Measurements from ENCODE around the gene TNFRSF21.
A peak's percentile ranks its signal among the peaks of the same experiment; 100 is the strongest.

TNFRSF21 gene

DNA sequence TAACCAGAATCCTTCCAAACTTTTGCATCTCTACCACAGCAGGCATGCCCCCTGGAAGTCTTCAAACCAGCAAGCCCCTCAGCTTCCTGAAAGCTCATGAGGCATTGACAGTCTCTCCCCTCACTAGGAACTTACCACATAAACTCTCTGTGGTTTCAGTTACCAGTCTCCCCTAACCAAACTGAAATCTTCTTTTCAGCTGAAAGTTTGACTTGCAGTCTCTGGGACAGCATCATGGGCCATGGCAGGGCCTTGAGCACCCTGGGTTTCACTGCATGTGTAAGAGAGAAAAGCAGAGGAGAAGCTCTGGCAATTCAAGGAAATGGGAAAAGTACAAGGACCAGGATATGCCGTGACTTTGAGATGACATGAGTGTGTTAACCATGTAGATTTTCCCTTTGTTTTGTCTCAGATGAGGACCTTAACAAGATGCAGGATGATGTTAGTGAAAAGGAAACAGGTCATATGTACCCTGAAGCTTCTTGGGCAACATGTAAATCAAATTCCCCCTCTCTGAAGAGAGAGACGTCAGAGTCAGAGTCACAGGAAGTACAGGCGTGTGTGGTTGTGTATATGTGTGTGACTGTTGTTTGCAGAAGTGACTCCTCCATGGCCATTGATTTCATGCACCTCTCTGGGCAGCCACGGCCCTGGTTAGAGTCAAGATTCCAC lies 106.3 kb downstream of the TNFRSF21 start:
- Histone ChIP-seq H4K20me1 (no peaks in the 10 kb centered on the region), H3K27ac (no peak overlapping the region), H3K4me2 (peak overlapping the region; percentile 4 to 54 (median 30); a peak in 20 of 22 replicates), H3K4me1 (peaks cover 0 to 22% (median 18%) of the 10 kb centered on the region in 10 experiments; a peak in 14 of 20 replicates), H3K9ac (no peak overlapping the region), H3K27me3 (no peaks in the 10 kb centered on the region), H3K4me3 (no peak overlapping the region), H3K36me3 (no peaks in the 10 kb centered on the region), H3K9me3 (replicated peaks in 1 of 11) (0 out of 22 replicates have a peak, but pooled peaks cover 0 to 4% (median 0%) of the 10 kb centered on the region in 11 experiments)
- TF ChIP-seq Cebpa-rat (IDR thresholded peaks at IDR 0.05) = no peak

DNA sequence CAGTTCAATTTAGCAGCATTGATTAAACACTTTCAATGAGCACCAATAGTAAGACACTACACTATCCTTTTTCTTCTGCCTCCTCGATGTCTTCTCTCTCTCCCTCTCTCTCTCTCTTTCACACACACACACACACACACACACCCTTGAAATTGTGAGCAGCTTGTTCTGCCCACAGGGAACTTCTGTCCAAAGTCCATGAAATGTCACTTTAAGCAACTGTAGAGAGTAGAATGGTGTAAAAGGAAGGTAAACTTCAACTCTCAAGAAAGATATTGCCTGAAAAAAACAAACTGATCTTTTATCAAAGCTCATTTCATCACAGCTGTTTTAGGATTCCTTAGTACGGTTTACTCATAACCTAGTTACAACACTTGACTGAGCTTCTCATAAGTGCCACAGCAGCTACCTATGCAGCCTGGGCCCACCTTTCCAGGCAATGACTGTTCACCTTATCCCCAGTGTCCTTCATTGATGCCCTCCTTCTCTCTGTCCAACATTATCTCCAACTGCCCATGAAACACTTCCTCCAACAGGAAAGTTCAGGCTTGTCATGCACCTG lies 107.0 kb downstream of the TNFRSF21 start:
- H3K36me3 ChIP-seq = no peaks in the 10 kb centered on the region
- H3K4me2 ChIP-seq = peak overlapping the region in 8 of 11 experiments; percentile 14 to 54 (median 46); a peak in 12 of 22 replicates
- H3K4me1 ChIP-seq = peaks cover 0 to 28% (median 24%) of the 10 kb centered on the region in 10 experiments; a peak in 14 of 20 replicates
- no peaks in the 10 kb centered on the region for H3K27me3 ChIP-seq
- no peaks in the 10 kb centered on the region for H4K20me1 ChIP-seq
- H3K27ac ChIP-seq = no peak overlapping the region
- H3K9ac ChIP-seq = no peak overlapping the region
- H3K4me3 ChIP-seq = no peak overlapping the region
- H3K9me3 ChIP-seq (replicated peaks in 1 of 11) = no peaks in the 10 kb centered on the region
- TF ChIP-seq Cebpa-rat (IDR thresholded peaks at IDR 0.05) = no peak

DNA sequence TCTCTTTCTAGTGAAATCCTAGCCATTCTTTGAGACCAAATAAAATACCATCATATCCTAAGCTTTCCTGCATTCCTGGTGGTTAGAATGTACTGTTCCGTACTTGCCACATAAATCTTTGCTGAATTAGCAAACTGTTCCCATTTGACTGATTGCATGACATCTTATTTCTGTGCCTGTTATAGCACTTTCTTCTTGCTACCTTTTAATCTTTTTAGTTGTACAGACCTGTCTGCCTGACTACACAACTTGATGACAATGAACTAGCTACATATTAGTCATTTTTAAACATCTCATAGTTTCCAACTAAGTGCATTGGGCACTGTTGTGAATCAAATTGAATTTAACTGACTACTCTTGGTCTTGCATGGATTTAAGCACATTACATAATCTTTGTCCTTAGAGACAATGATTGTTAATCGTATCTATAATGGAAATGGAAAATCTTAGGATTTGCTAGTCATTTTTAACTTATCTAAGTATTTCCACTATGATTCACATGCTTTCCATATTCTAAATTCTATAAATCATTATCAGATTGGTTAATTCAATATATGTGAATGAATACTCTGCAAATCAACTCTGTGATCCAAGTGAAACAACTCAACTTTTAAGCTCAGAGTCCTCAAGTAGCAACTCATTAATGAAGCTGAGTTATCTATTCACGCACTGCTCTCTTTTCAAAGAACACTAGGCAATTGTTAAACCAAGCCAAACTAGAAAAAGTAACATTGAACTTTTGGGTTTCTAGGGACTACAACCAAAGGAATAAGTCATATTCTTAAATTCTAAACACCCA lies 109.0 kb downstream of the TNFRSF21 start:
- Histone ChIP-seq H3K9me3 (replicated peaks in 1 of 11) (no peaks in the 10 kb centered on the region), H3K9ac (no peak overlapping the region), H3K36me3 (no peaks in the 10 kb centered on the region), H3K27ac (no peak overlapping the region), H3K4me3 (no peak overlapping the region), H3K27me3 (no peaks in the 10 kb centered on the region), H3K4me2 (no peak overlapping the region), H4K20me1 (no peaks in the 10 kb centered on the region), H3K4me1 (peaks cover 0 to 31% (median 27%) of the 10 kb centered on the region in 10 experiments; a peak in 14 of 20 replicates)
- TF ChIP-seq Cebpa-rat (IDR thresholded peaks at IDR 0.05) = no peak

DNA sequence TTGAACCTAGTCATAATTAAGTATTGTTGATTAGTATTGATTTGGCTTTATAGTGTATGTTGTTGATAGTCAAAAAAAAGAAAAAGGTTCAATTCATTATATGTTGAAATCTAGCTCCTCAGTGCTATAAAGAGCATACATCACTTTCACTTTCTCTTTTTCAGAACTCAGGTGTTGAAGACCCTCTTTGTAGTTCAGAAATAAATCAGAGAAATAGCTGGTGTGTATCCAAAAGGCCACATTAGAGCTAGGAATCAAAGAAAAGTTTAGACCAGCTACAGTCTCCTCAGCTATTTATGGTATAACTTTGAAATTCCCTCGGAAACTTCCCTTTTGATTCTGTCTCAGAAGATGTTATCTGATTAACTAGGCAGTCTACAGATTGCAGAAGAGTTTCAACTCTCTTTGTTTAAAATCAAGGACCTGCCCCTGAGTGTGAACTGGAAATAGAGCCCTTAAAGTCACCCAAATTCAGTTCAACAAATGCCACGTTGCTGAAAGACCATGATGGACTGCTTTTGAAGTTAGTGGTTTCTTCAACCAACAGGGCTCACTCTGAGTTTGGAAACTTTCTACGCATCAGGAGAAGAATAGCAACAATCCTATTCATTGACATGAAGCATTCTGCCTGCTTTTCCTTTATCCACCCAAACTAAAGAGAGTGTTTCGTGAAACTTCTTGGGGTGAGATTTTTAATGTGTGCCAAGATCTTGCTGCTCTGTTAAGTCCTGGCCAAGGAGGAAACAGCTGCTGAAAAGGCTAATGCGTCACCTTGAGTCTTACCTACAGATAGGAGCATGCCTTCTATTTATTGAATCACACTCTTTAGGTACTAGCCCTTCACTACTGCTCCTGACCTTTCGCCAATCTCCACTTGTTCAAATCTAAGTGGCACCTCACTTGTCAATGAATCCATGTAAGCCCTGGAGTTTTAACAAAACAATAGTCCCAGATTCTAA lies 111.7 kb downstream of the TNFRSF21 start:
- H3K4me2 ChIP-seq = peak overlapping the region; percentile 9 to 63 (median 40); a peak in 19 of 22 replicates
- H3K4me3 ChIP-seq = no peak overlapping the region; a peak in 1 of 20 replicates
- H3K9ac ChIP-seq = no peak overlapping the region
- no peaks in the 10 kb centered on the region for H3K9me3 ChIP-seq (replicated peaks in 1 of 11)
- no peaks in the 10 kb centered on the region for H3K27me3 ChIP-seq
- H3K36me3 ChIP-seq = no peaks in the 10 kb centered on the region
- H3K27ac ChIP-seq = no peak overlapping the region
- no peaks in the 10 kb centered on the region for H4K20me1 ChIP-seq
- H3K4me1 ChIP-seq = peaks cover 0 to 12% (median 9%) of the 10 kb centered on the region in 10 experiments; a peak in 10 of 20 replicates
- TF ChIP-seq Cebpa-rat (IDR thresholded peaks at IDR 0.05) = no peak

DNA sequence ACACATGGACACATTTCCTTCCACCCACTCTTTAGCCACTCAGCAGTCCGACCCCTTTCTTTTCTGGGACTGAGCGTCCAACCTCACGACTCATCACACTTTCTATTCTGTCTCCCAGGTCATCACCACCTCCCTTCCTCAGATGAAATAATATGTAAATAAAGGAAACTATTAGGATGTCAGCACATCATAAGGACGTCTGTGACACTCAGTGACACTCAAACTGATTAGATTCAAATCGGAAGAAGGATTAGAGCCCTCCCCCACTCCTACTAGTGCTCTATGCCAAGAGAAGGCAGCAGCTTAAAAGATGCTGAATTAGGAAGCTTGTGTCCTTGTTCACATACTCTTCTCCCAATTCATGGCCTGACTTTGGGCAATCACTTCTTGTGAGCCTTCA lies 113.6 kb downstream of the TNFRSF21 start:
- no peak overlapping the region for H3K27ac ChIP-seq
- no peak overlapping the region for H3K9ac ChIP-seq
- no peaks in the 10 kb centered on the region for H3K36me3 ChIP-seq
- H3K9me3 ChIP-seq (replicated peaks in 1 of 11) = no peaks in the 10 kb centered on the region
- no peak for TF ChIP-seq Cebpa-rat (IDR thresholded peaks at IDR 0.05)
- H3K4me3 ChIP-seq = no peak overlapping the region
- no peaks in the 10 kb centered on the region for H3K27me3 ChIP-seq
- H4K20me1 ChIP-seq = no peaks in the 10 kb centered on the region
- no peak overlapping the region for H3K4me2 ChIP-seq
- peaks cover 0 to 10% (median 8%) of the 10 kb centered on the region in 10 experiments; a peak in 8 of 20 replicates for H3K4me1 ChIP-seq

DNA sequence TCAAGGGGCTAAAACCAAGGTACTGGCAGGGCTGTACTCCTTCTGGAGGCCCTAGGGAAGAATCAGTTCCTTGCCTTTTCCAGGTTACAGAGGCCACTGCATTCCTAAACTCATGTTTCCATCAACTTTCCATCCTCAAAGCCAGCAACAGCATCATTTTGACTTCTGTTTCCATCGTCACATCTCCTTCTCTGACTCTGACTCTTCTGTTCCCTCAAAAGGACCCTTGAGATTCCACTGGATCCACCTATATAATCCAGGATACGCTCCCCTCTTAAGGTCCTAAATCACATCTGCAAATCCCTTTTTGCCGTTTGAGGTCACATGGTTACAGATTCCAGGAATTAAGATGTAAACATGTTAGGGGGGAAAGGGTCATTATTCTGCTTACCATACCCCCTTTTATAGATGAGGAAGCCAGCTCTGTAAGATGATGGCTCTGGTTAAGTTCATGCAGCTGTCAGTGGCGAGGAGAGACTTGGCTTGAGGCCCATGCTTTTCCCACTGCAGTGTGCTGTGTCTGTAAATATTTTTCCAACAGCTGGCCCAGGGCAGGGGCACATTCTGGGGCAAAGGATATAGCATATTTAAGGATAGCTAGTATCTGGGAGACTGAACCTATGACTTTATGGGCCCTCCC lies 114.6 kb downstream of the TNFRSF21 start:
- Histone ChIP-seq H3K9ac (no peak overlapping the region), H3K27me3 (no peaks in the 10 kb centered on the region), H3K4me1 (peaks cover 0 to 10% (median 8%) of the 10 kb centered on the region in 10 experiments; a peak in 8 of 20 replicates), H3K9me3 (replicated peaks in 1 of 11) (no peaks in the 10 kb centered on the region), H3K4me2 (no peak overlapping the region), H3K36me3 (no peaks in the 10 kb centered on the region), H3K4me3 (no peak overlapping the region), H3K27ac (no peak overlapping the region), H4K20me1 (no peaks in the 10 kb centered on the region)
- no peak for TF ChIP-seq Cebpa-rat (IDR thresholded peaks at IDR 0.05)

DNA sequence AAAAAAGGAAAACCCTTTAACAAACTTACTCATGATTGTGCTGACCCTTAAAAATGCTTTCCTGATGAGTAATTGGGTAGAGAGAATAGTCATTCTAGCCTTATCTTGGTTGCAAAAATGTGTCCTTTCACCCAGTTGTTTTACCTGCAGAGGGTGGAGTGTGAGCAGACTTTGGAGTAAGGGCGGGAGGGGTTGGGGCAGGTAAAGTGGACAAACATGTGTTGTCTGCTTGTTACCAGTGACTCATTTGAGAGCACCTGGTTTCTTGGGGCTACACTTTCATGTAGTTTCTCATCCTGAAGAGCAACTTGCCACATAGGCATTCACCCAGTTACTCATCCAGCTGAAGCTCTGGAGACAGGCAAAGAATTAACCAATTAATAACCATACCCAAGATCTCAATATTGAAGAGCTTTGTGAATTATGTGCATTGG lies 121.1 kb downstream of the TNFRSF21 start:
- no peak for TF ChIP-seq Cebpa-rat (IDR thresholded peaks at IDR 0.05)
- Histone ChIP-seq H3K4me1 (no peaks in the 10 kb centered on the region), H3K27ac (no peak overlapping the region), H3K4me2 (no peak overlapping the region), H3K27me3 (no peaks in the 10 kb centered on the region), H3K36me3 (no peaks in the 10 kb centered on the region), H4K20me1 (no peaks in the 10 kb centered on the region), H3K4me3 (no peak overlapping the region), H3K9ac (no peak overlapping the region), H3K9me3 (replicated peaks in 1 of 11) (no peaks in the 10 kb centered on the region)

DNA sequence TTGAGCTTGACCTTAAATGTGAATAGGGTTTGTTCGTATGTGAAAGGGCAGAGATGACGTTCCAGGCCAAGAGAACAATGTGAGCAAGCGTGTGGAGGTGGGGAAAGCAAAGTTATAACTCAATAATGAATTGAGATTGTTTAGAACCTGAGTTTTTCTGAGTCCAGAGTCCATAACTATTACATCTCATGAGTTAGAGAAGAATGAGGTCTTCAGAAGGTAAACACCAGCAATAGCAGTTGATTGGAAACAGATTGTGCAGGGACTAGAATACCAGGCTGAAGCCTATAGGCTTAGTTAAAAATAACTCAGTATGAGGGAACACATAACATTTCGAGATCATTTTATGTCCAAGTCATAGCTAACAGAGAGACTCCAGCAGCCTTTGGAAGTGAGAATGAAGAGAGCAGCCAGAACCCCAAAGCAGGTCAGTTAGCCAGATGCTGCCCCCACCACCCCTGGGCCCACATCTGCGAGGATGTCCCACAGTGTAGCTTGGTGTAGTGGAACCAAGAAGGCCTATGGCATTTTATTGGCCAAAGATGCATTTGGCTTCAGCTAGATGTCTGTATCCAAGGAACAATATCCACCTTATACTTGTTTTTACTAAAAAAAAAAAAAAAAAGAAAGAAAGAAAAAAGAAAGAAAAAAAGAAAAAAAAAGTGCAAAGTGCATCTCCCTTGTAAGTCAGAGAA lies 121.7 kb downstream of the TNFRSF21 start:
- no peaks in the 10 kb centered on the region for H4K20me1 ChIP-seq
- TF ChIP-seq Cebpa-rat (IDR thresholded peaks at IDR 0.05) = no peak
- H3K9ac ChIP-seq = no peak overlapping the region
- no peaks in the 10 kb centered on the region for H3K27me3 ChIP-seq
- no peak overlapping the region for H3K27ac ChIP-seq
- H3K36me3 ChIP-seq = no peaks in the 10 kb centered on the region
- H3K4me3 ChIP-seq = no peak overlapping the region
- H3K4me1 ChIP-seq = no peaks in the 10 kb centered on the region
- no peaks in the 10 kb centered on the region for H3K9me3 ChIP-seq (replicated peaks in 1 of 11)
- no peak overlapping the region for H3K4me2 ChIP-seq

All from BLaER1 treated with 17β-estradiol and CSF1 and Interleukin-3, amounts not matched to agents 10 nM and 100 nM (cell line).